ENCODE results near the gene CCDC148.

The CCDC148 gene

GRCh38 chr2:158413581-158413980 is 43.0 kb downstream of the CCDC148 start:
- no peaks in the 10 kb centered on the region for H3K36me3 ChIP-seq (ENCODE audit: insufficient read depth, insufficient read length, low read length)
- no peak for DNase-seq (ENCODE audit: low read depth, low spot score)
- H3K4me3 ChIP-seq (ENCODE audit: insufficient read length, low read depth), result no peak overlapping the region
- H3K9me3 ChIP-seq (ENCODE audit: insufficient read depth, low read length), result peaks cover 28% of the 10 kb centered on the region
- H3K27me3 ChIP-seq (ENCODE audit: insufficient read depth, insufficient read length), result no peaks in the 10 kb centered on the region
- H3K9ac ChIP-seq (ENCODE audit: insufficient read length, low read depth), result no peak overlapping the region
- H3K4me1 ChIP-seq (ENCODE audit: insufficient read depth, insufficient read length), result no peaks in the 10 kb centered on the region
- TF ChIP-seq YY1 (IDR thresholded peaks at IDR 0.05; ENCODE audit: insufficient read depth, insufficient read length) (no peak), ZNF274 (IDR thresholded peaks at IDR 0.05; ENCODE audit: low read depth, low read length) (no peak), SUZ12 (IDR thresholded peaks at IDR 0.05; ENCODE audit: extremely low read depth, insufficient read depth, insufficient read length) (no peak)

- no peaks in the 10 kb centered on the region for H3K4me1 ChIP-seq (ENCODE audit: insufficient read depth, insufficient read length)
- TF ChIP-seq ZNF274 (IDR thresholded peaks at IDR 0.05; ENCODE audit: low read depth, low read length) (no peak), YY1 (IDR thresholded peaks at IDR 0.05; ENCODE audit: insufficient read depth, insufficient read length) (no peak), SUZ12 (IDR thresholded peaks at IDR 0.05; ENCODE audit: extremely low read depth, insufficient read depth, insufficient read length) (no peak)
- DNase-seq (ENCODE audit: low read depth, low spot score), result no peak
These were observed 44.3 kb downstream of the CCDC148 start for GRCh38 chr2:158412206-158412605.

GRCh38 chr2:158411748-158412147 is 44.8 kb downstream of the CCDC148 start:
- no peaks in the 10 kb centered on the region for H3K27me3 ChIP-seq (ENCODE audit: insufficient read depth, insufficient read length)
- no peak for DNase-seq (ENCODE audit: low read depth, low spot score)
- TF ChIP-seq ZNF274 (IDR thresholded peaks at IDR 0.05; ENCODE audit: low read depth, low read length) (no peak), YY1 (IDR thresholded peaks at IDR 0.05; ENCODE audit: insufficient read depth, insufficient read length) (no peak), SUZ12 (IDR thresholded peaks at IDR 0.05; ENCODE audit: extremely low read depth, insufficient read depth, insufficient read length) (no peak)

More at GRCh38 chr2:158412206-158412605, 44.3 kb downstream of the CCDC148 start:
- Histone ChIP-seq H3K36me3 (ENCODE audit: insufficient read depth, insufficient read length, low read length) (no peaks in the 10 kb centered on the region), H3K9me3 (ENCODE audit: insufficient read depth, low read length) (peaks cover 28% of the 10 kb centered on the region), H3K4me3 (ENCODE audit: insufficient read length, low read depth) (no peak overlapping the region), H3K27me3 (ENCODE audit: insufficient read depth, insufficient read length) (no peaks in the 10 kb centered on the region), H3K9ac (ENCODE audit: insufficient read length, low read depth) (no peak overlapping the region)

GRCh38 chr2:158410132-158410531 is 46.4 kb downstream of the CCDC148 start:
- Histone ChIP-seq H3K4me3 (ENCODE audit: insufficient read length, low read depth) (no peak overlapping the region), H3K9ac (ENCODE audit: insufficient read length, low read depth) (no peak overlapping the region), H3K27me3 (ENCODE audit: insufficient read depth, insufficient read length) (no peaks in the 10 kb centered on the region), H3K9me3 (ENCODE audit: insufficient read depth, low read length) (peaks cover 19% of the 10 kb centered on the region), H3K36me3 (ENCODE audit: insufficient read depth, insufficient read length, low read length) (no peaks in the 10 kb centered on the region), H3K4me1 (ENCODE audit: insufficient read depth, insufficient read length) (no peaks in the 10 kb centered on the region)
- TF ChIP-seq ZNF274 (IDR thresholded peaks at IDR 0.05; ENCODE audit: low read depth, low read length) (no peak), SUZ12 (IDR thresholded peaks at IDR 0.05; ENCODE audit: extremely low read depth, insufficient read depth, insufficient read length) (no peak), YY1 (IDR thresholded peaks at IDR 0.05; ENCODE audit: insufficient read depth, insufficient read length) (no peak)
- no peak for DNase-seq (ENCODE audit: low read depth, low spot score)

More at GRCh38 chr2:158411748-158412147, 44.8 kb downstream of the CCDC148 start:
- Histone ChIP-seq H3K4me1 (ENCODE audit: insufficient read depth, insufficient read length) (no peaks in the 10 kb centered on the region), H3K9me3 (ENCODE audit: insufficient read depth, low read length) (peaks cover 28% of the 10 kb centered on the region), H3K36me3 (ENCODE audit: insufficient read depth, insufficient read length, low read length) (no peaks in the 10 kb centered on the region), H3K4me3 (ENCODE audit: insufficient read length, low read depth) (no peak overlapping the region), H3K9ac (ENCODE audit: insufficient read length, low read depth) (no peak overlapping the region)

- Histone ChIP-seq H3K4me1 (ENCODE audit: insufficient read depth, insufficient read length) (no peaks in the 10 kb centered on the region), H3K27me3 (ENCODE audit: insufficient read depth, insufficient read length) (no peaks in the 10 kb centered on the region), H3K36me3 (ENCODE audit: insufficient read depth, insufficient read length, low read length) (no peaks in the 10 kb centered on the region), H3K9ac (ENCODE audit: insufficient read length, low read depth) (no peak overlapping the region), H3K4me3 (ENCODE audit: insufficient read length, low read depth) (no peak overlapping the region), H3K9me3 (ENCODE audit: insufficient read depth, low read length) (peaks cover 18% of the 10 kb centered on the region)
- no peak for TF ChIP-seq YY1 (IDR thresholded peaks at IDR 0.05; ENCODE audit: insufficient read depth, insufficient read length)
- no peak for TF ChIP-seq SUZ12 (IDR thresholded peaks at IDR 0.05; ENCODE audit: extremely low read depth, insufficient read depth, insufficient read length)
- TF ChIP-seq ZNF274 (IDR thresholded peaks at IDR 0.05; ENCODE audit: low read depth, low read length), result no peak
- DNase-seq (ENCODE audit: low read depth, low spot score), result no peak
These were observed 49.5 kb downstream of the CCDC148 start for GRCh38 chr2:158407031-158407430.

- H3K9ac ChIP-seq (ENCODE audit: insufficient read length, low read depth), result no peak overlapping the region
- H3K9me3 ChIP-seq (ENCODE audit: insufficient read depth, low read length), result peaks cover 7% of the 10 kb centered on the region
- TF ChIP-seq SUZ12 (IDR thresholded peaks at IDR 0.05; ENCODE audit: extremely low read depth, insufficient read depth, insufficient read length) (no peak), ZNF274 (IDR thresholded peaks at IDR 0.05; ENCODE audit: low read depth, low read length) (no peak), YY1 (IDR thresholded peaks at IDR 0.05; ENCODE audit: insufficient read depth, insufficient read length) (no peak)
- H3K27me3 ChIP-seq (ENCODE audit: insufficient read depth, insufficient read length), result no peaks in the 10 kb centered on the region
- no peak overlapping the region for H3K4me3 ChIP-seq (ENCODE audit: insufficient read length, low read depth)
- DNase-seq (ENCODE audit: low read depth, low spot score), result no peak
- H3K4me1 ChIP-seq (ENCODE audit: insufficient read depth, insufficient read length), result no peaks in the 10 kb centered on the region
- no peaks in the 10 kb centered on the region for H3K36me3 ChIP-seq (ENCODE audit: insufficient read depth, insufficient read length, low read length)
These were observed 51.2 kb downstream of the CCDC148 start for GRCh38 chr2:158405341-158405740.

- Histone ChIP-seq H3K4me1 (ENCODE audit: insufficient read depth, insufficient read length) (no peaks in the 10 kb centered on the region), H3K9me3 (ENCODE audit: insufficient read depth, low read length) (no peaks in the 10 kb centered on the region), H3K27me3 (ENCODE audit: insufficient read depth, insufficient read length) (no peaks in the 10 kb centered on the region), H3K4me3 (ENCODE audit: insufficient read length, low read depth) (no peak overlapping the region), H3K9ac (ENCODE audit: insufficient read length, low read depth) (no peak overlapping the region), H3K36me3 (ENCODE audit: insufficient read depth, insufficient read length, low read length) (no peaks in the 10 kb centered on the region)
- no peak for DNase-seq (ENCODE audit: low read depth, low spot score)
- TF ChIP-seq SUZ12 (IDR thresholded peaks at IDR 0.05; ENCODE audit: extremely low read depth, insufficient read depth, insufficient read length) (no peak), YY1 (IDR thresholded peaks at IDR 0.05; ENCODE audit: insufficient read depth, insufficient read length) (no peak), ZNF274 (IDR thresholded peaks at IDR 0.05; ENCODE audit: low read depth, low read length) (no peak)
These were observed 53.3 kb downstream of the CCDC148 start for GRCh38 chr2:158403237-158403636.
